BE2C (cell line): ENCODE measurements around the gene SGPL1.

ENCODE experiments used
- DNase-seq: peaks from one replicate; pipeline ENCODE4 v3.0.0-alpha.2; 2020
- H3K27me3 ChIP-seq: fragments of 250-450 bp; sonication (Bioruptor Pico); 2 replicates; pipeline ENCODE4 v1.5.1; 2020; ENCODE audit warnings: mild to moderate bottlenecking
- H3K36me3 ChIP-seq: fragments of 250-450 bp; sonication (Bioruptor Pico); 2 replicates; pipeline ENCODE4 v1.5.1; 2020; ENCODE audit warnings: mild to moderate bottlenecking
- H3K4me1 ChIP-seq: fragments of 250-450 bp; sonication (Bioruptor Pico); 2 replicates; pipeline ENCODE4 v1.5.1; 2020
- H3K4me3 ChIP-seq: 2 replicates; pipeline ENCODE4 v1.5.1; 2011; ENCODE audit warnings: low read depth, low read length
- H3K9me3 ChIP-seq: fragments of 250-450 bp; sonication (Bioruptor Pico); 2 replicates; pipeline ENCODE4 v1.5.1; 2020
- CTCF ChIP-seq: IDR thresholded peaks from 2 replicates; pipeline ENCODE4 v1.5.1; 2012; ENCODE audit warnings: mild to moderate bottlenecking, low read depth, low read length

Gene SGPL1

GRCh38 chr10:70906031-70906783 is 90.5 kb downstream of the SGPL1 start:
- no peak for TF ChIP-seq CTCF
- Histone ChIP-seq H3K9me3 (no peaks in the 10 kb centered on the region), H3K4me3 (no peak overlapping the region), H3K4me1 (peaks cover 14% of the 10 kb centered on the region), H3K27me3 (no peaks in the 10 kb centered on the region), H3K36me3 (no peaks in the 10 kb centered on the region)
- peak; percentile 1 for DNase-seq

GRCh38 chr10:70906953-70907636 is 91.3 kb downstream of the SGPL1 start:
- no peak for TF ChIP-seq CTCF
- DNase-seq: peak; percentile 3
- Histone ChIP-seq H3K9me3 (no peaks in the 10 kb centered on the region), H3K4me3 (no peak overlapping the region), H3K27me3 (no peaks in the 10 kb centered on the region), H3K36me3 (no peaks in the 10 kb centered on the region), H3K4me1 (peaks cover 14% of the 10 kb centered on the region)

GRCh38 chr10:70907637-70908405 is 92.1 kb downstream of the SGPL1 start:
- H3K9me3 ChIP-seq: no peaks in the 10 kb centered on the region
- H3K36me3 ChIP-seq: no peaks in the 10 kb centered on the region
- peaks cover 12% of the 10 kb centered on the region for H3K4me1 ChIP-seq
- DNase-seq: peak; percentile 73
- H3K4me3 ChIP-seq: no peak overlapping the region
- H3K27me3 ChIP-seq: no peaks in the 10 kb centered on the region
- no peak for TF ChIP-seq CTCF

- no peaks in the 10 kb centered on the region for H3K36me3 ChIP-seq
- no peaks in the 10 kb centered on the region for H3K27me3 ChIP-seq
- TF ChIP-seq CTCF: no peak
- no peak overlapping the region for H3K4me3 ChIP-seq
- peak; percentile 5 for DNase-seq
- H3K9me3 ChIP-seq: no peaks in the 10 kb centered on the region
- H3K4me1 ChIP-seq: peaks cover 8% of the 10 kb centered on the region
Observed at GRCh38 chr10:70908406-70909296, 92.9 kb downstream of the SGPL1 start.

GRCh38 chr10:70909326-70909935 is 93.7 kb downstream of the SGPL1 start:
- Histone ChIP-seq H3K9me3 (no peaks in the 10 kb centered on the region), H3K27me3 (no peaks in the 10 kb centered on the region)
- no peak for TF ChIP-seq CTCF

More at GRCh38 chr10:70909326-70909935, 93.7 kb downstream of the SGPL1 start:
- Histone ChIP-seq H3K4me1 (peaks cover 8% of the 10 kb centered on the region), H3K36me3 (no peaks in the 10 kb centered on the region), H3K4me3 (no peak overlapping the region)
- DNase-seq: peak; percentile 5
